Subcutaneous adipose tissue (tissue), 4 donors: ENCODE results near the gene NKD2. TPM values are rescaled to one million over a fixed set of nuclear protein-coding genes. Genes with fewer than 3 reads are reported as not detected.

Experiments used
- total RNA-seq, 4 donors: library from RNA; depleted of rRNA; stranded (reverse); fragments of >200 nt; gene quantifications; one replicate each; pipeline ENCODE4 v1.1.0, GENCODE V29; 2016
- TF ChIP-seq, protein P1 (sequence below): fragments of 450-650 bp; IDR thresholded peaks from one replicate; pipeline ENCODE4 v1.5.1; 2016; ENCODE audit warnings: low read depth, mild to moderate bottlenecking, control low read depth, antibody characterized with exemption, moderate library complexity

The NKD2 gene
- total RNA-seq, 4 donors from 2014 or later: 1.1 TPM; not detected in 3

DNA sequence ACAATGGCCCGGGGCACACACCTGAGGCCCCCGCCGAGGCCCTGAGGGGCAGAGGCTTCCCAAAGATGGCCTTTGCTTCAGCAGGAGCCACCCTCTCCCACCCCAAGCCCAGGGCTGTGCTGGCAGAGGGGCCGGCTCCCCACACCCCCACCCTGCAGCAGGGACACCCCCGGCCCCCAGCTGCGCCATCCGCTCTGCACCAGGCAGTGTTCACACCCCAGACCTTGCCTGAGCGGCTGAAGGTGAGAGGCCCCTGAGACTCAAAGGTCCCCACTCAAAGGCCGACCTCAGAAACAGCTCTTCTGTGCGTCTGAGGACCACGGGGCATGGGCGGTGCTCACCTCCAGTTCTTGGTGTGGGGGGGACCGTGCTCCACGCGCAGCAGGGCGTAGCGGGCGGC, 65.6 kb downstream of the NKD2 start:
- TF ChIP-seq, protein P1, sequence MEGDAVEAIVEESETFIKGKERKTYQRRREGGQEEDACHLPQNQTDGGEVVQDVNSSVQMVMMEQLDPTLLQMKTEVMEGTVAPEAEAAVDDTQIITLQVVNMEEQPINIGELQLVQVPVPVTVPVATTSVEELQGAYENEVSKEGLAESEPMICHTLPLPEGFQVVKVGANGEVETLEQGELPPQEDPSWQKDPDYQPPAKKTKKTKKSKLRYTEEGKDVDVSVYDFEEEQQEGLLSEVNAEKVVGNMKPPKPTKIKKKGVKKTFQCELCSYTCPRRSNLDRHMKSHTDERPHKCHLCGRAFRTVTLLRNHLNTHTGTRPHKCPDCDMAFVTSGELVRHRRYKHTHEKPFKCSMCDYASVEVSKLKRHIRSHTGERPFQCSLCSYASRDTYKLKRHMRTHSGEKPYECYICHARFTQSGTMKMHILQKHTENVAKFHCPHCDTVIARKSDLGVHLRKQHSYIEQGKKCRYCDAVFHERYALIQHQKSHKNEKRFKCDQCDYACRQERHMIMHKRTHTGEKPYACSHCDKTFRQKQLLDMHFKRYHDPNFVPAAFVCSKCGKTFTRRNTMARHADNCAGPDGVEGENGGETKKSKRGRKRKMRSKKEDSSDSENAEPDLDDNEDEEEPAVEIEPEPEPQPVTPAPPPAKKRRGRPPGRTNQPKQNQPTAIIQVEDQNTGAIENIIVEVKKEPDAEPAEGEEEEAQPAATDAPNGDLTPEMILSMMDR: no peak

GRCh38 chr5:1074816-1075554, 66.4 kb downstream of the NKD2 start:
- TF ChIP-seq, protein P1: no peak

DNA sequence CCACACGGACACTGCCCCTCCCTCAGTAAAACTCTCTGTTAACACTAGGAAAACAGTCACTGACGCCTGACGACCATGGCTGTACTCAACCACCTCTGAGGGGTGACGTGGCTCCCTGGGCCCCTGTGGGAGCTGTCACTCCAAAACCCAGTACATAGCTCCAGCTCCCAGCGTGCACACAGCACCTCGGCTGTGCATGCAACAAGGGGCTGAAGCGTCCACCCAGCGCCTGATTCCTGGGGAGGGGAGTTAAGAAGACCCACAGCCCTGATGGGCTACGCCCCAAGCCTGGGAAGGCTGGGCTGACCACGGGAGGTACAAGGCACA, 66.9 kb downstream of the NKD2 start:
- TF ChIP-seq, protein P1: no peak

DNA sequence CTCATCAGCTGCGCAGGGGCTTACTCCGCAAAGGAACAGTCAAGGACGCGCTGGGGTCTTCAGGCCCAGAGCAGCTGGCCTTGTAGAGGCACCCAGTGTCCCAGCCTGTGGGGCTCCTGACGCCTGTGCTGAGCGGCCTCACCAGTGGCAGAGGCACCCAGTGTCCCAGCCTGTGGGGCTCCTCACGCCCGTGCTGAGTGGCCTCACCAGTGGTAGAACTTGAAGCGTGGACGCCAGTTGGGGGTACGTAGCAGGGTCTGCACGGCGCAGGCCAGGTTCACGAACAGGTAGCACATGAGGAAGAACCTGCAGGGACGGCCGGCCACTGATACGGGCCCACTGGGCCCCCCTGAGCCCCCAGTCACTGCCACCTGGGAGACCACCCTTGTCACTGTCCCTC, 67.3 kb downstream of the NKD2 start:
- TF ChIP-seq, protein P1: no peak

GRCh38 chr5:1076406-1076805, 67.8 kb downstream of the NKD2 start:
- TF ChIP-seq, protein P1: no peak

GRCh38 chr5:1077026-1077425, 68.4 kb downstream of the NKD2 start:
- TF ChIP-seq, protein P1: no peak

- TF ChIP-seq, protein P1: no peak
Observed at GRCh38 chr5:1077491-1078020, 69.0 kb downstream of the NKD2 start.
